Thyroid gland (tissue), 4 donors: Measurements from ENCODE around the gene TGFBR3.

ENCODE experiments used
- CTCF ChIP-seq, 6 experiments: fragments of 200-600 bp in 3 of 6; fragments of 450-650 bp in 3 of 6; sonication (generic) in 3 of 6; IDR thresholded peaks; one replicate each; pipeline ENCODE4 v1.5.1; 2016 to 2019; ENCODE audit warnings: antibody characterized with exemption in 6 of 6, mild to moderate bottlenecking in 2 of 6, inconsistent platforms in 1 of 6, moderate library complexity in 1 of 6
- POLR2A ChIP-seq, 2 donors: fragments of 450-650 bp; IDR thresholded peaks; one replicate each; pipeline ENCODE4 v1.6.1; 2017; ENCODE audit warnings: antibody characterized with exemption in 2 of 2, mild to moderate bottlenecking in 2 of 2, moderate library complexity in 1 of 2

GRCh38 chr1:91736146-91736714 is 149.7 kb downstream of the TGFBR3 start:
- TF ChIP-seq CTCF (IDR thresholded peaks at IDR 0.05) (peak in 1 of 6 experiments; percentile 15), POLR2A (IDR thresholded peaks at IDR 0.05) (no peak)
